HG02852 (cell line): ENCODE results near the gene COL23A1.

ENCODE experiments used
- ATAC-seq: cut with Tn5 transposase; IDR thresholded peaks from one replicate; pipeline ENCODE4 v1.9.1; 2021; ENCODE audit warnings: mild to moderate bottlenecking, moderate library complexity; ENCODE audit not compliant: unreplicated experiment

COL23A1 gene

DNA sequence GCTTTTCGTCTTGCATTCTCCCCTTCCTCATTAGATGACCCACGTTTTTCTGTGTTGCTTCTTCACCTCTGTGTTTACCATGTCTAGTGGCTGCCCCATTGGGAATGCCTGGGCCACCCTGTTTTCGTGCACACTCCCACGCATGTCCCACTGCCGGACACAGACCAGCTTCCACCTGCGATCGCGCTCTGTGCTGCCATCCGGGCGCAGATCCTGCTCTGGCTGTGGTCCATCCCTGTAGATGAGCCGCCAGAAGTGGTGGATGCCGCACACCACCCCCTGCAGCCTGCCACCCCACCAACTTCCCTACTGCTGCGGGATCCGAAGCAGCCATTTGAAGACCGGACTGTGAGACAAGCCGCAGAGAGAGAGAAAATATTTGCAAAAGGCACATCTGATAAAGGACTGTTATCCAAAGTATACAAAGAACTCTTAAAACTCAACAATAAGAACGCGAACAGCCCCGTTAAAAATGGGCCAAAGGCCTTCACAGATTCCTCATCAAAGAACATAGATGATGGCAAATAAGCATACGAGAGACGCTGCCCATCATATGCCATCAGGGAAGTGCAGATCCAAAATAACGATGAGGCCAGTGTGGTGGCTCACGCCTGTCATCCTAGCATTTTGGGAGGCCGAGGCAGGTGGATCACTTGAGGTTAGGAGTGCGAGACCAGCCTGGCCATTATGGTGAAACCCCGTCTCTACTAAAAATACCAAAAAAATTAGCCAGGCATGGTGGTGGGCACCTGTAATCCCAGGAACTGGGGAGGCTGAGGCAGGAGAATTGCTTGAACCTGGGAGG lies 163.7 kb downstream of the COL23A1 start:
- no peak for ATAC-seq

DNA sequence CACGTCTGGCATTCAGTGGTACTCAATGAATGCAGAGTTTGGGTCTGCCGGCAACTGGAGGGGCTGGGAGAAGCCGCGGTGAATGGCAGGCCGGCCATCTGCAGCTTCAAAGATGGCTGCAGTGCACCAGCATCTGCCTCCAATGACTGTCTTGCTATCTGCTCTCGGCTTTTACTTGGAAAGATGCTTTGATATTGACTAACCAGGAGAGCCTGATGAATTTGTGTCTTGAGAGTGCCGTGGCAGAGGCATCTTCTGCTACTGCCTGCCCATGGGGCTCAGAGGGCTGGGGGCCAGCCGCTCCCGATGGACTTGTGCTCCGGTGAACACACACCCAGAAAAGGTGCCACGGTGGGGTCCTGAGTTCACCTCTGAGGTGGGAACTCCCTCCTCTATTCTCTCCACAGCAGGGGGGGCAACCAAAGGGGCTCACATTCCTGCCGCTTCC lies 164.5 kb downstream of the COL23A1 start:
- ATAC-seq: no peak

DNA sequence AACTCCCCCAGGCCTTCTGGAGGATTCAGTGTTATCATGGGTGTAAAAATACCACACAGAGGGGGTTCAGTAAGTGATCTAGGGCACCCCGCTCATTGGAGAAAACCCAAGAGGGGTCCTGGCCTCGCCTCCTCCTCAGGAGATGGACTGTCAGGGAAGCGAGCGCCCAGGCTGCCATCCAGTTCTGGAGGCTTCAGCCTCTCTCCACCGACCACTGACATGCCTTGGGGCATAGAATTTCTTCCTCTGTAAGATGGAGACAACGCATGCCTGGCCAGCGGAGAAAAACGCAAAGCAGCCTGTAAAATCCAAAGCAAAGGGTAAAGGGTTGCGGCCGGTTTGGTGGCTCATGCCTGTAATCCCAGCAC lies 165.4 kb downstream of the COL23A1 start:
- ATAC-seq: no peak

DNA sequence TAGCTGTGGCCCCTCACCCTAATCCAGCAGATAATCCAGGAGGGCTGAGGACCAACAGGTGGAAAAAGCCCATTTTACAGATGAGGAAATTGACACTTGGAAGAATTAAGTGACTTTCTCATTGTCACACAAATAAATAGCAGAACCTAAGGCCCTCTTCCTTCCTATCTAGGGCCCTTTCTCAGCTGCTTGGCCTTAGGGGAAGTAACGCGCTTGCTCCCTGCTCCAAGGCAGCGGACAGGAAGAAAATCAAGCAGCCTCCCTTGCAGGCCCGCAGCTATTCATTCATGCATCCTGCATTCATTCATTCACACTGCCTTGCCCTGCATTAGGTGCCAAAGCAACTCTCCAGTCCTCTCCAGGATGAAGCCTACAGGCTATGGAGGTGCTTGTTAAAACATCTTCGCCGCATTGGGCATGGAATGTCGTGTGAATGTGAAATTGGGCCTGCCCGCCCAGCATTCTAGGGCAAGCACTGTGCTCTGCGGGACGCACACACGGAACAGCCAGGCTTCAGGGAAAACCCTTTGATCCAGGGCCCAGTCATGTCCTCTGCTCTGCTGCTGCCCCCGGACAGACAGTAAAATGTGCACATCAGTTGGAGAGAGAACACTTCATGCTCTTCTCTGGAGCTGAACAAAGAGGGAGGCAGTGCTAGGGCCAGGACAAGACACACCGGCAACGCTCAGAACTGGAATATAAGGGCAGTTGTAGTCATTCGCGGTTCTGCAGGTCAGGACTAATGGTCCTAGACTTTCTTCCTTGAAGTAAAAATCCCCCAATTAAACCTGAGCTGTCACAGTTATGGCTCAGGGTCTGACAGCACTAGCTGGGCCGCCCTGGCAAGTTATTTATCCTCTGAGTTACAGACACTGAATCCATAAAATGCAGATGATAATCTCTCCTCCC lies 166.0 kb downstream of the COL23A1 start:
- no peak for ATAC-seq

DNA sequence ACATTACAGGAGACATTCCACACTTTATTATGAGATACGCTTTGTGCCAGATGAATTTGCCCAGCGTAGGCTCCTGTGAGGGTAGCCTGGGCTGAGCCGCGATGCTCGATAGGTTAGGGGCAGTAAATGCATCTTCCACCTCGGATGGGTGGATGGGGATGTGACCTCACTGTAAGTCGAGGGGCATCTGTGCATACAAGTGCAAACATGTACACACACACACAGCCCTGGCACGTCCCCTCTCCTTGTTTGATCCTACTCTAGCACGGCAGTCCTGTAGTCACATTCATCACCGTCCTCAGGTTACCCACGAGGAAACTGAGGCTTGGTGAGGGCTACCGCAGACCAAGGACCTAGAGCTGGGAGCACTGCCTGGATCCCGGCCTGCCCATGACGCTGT lies 166.8 kb downstream of the COL23A1 start:
- no peak for ATAC-seq

DNA sequence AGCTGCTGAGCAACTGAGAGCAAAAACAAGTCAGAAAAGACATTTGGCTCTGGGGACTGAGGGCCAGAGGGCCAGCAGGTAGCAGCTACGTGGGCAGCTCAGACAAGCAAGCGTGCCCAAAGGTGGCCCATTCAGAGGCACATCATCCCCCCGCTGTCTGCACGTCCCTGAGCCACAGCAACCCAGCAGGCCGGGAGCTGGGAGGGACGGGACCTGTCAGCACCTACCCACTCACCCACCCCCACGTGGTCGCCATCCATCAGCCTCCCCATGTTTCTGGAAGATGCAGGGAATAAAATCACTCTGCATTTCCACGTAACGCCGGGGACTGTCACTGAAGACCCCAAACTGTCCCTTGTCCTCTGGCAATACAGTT lies 167.8 kb downstream of the COL23A1 start:
- no peak for ATAC-seq

DNA sequence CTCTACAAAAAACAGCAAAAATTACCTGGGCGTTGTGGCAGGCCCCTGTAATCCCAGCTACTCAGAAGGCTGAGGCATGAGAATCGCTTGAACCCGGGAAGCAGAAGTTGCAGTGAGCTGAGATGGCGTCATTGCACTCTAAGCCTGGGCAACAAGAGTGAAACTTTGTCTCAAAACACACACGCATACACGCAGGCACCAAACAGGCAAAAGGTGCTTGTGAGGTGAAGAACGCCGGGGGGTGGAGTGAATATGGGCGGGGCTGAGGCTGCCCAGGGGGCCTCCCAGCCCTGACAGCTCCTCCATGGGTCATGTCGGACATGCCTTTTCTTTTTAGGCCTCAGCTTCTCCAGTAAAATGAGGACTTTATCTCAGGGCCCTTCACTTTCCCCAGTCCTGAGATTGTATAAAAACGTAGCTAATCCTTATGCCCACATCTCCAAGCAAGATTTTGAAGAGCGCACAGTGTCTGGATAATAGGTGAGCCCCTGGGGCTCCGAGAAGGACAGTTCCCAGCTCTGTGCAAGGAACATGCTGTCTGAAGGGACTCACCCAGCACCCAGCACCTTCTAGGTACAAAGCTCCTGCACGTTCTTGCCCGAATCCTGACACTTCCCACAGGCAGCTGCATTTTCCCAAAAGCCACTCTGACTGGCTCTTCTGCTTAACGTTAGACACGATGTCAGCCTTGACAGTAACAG lies 168.3 kb downstream of the COL23A1 start:
- no peak for ATAC-seq

DNA sequence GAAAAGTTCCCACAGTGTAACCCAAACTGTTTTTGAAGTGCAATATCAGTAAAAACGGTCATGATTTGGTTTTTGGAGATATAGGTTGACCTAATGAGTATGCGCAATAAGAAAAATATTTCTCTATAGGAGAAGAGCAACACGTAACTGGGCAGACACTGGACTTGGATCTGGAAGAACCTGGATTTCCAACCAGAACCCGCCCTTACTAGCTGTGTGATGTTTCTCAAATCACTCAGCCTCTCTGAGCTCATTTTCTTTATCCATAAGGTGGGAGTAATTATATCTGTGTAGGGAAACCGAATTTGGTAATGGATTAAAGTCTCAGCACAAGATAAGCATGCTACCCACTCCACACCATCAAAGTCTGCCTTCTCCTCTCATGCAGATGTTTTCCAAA lies 169.1 kb downstream of the COL23A1 start:
- no peak for ATAC-seq

DNA sequence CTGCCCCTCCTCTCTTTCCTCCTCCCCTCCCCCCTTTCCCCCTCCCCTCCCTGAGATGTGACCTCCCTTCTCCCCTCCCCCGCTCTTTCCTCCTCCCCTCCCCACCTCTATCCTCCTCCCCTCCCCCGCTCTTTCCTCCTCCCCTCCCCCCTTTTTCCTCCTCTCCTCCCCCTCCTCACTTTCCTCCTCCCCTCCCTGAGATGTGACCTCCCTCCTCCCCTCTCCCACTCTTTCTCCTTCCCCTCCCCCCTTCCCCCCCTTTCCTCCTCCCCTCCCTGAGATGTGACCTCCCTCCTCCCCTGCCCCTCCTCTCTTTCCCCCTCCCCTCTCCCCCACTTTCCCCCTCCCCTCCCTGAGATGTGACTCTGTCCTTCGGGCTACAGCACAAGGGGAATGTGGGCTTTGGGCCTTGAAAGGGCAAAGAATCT lies 169.8 kb downstream of the COL23A1 start:
- ATAC-seq: no peak

DNA sequence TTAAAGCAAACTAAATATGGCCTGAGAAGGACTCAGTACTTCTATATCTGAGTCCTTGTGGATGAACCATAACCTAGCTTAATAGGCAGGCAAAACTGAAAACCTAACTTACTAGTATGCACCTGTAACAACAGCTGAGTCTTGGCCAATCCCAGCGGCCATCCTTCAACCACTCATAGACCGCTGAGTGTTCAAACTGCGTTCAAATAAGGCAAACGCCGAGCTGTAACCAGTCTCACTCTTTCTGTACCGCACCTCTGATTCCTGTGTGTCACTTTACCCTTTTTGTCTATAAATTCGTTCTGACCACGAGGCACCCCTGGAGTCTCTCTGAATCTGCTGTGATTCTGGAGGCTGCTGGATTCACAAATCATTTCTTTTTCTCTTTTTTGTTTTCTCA lies 170.5 kb downstream of the COL23A1 start:
- no peak for ATAC-seq

DNA sequence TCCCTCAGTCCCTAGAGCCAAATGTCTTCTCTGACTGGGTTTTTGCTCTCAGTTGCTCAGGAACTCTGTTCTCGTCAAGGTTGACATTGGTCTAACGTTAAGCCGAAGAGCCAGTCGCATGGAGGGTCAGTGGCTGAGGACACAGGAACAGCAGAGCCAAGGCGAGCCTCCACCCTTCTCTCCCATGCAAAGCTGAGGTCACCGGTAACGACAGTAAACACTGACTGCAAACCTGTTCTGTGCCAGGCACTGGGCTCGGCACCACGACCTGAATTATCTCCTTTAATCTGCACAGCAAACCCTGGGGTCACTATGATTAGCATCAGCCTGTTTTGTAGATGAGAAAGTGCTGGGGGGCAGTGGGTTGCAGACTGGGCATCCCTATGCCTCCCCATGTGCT lies 171.0 kb downstream of the COL23A1 start:
- ATAC-seq: no peak

DNA sequence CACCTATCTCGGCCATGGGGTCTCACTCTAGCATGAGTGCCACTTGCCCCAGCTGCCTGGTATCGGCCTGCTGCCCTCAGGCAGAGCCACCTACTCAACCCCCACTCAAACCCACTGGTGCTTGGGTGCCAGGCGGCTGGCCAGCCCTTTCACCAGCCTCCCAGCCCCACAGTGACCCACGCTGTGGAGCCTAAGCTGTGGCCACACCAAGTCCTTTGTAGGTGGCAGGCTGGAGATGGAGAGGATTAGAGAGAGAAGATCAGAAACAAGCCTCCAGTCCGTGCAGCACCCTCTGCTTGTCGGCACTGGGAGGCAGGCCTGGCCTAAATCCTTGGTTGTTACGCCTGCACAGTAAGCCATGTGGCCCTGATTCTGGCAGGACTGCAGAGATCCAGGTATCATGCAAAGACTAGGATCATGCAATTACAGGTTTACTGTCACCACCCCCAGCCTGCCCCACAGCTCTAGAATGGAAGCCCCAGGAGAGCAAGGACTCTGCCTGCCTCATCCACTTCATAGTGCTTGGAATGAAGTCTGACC lies 171.7 kb downstream of the COL23A1 start:
- no peak for ATAC-seq

DNA sequence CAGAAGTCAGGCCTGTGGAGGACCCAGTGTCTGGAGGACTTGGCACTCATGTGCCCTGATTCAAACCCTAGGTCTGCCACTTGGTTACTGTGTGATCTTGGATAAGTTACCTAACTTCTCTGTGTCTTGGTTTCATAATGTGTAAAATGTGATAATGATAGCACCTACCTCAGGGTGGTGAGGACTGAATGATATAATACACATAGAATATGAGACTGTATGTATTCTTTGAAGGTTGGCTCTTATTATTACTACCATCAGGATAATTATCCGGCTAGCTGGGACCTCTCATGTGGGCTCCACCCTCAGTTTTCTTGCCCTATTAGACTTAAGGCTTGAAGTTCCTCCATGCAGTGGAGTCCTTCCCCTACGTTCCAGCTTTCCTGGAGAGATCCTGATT lies 172.2 kb downstream of the COL23A1 start:
- ATAC-seq: no peak

DNA sequence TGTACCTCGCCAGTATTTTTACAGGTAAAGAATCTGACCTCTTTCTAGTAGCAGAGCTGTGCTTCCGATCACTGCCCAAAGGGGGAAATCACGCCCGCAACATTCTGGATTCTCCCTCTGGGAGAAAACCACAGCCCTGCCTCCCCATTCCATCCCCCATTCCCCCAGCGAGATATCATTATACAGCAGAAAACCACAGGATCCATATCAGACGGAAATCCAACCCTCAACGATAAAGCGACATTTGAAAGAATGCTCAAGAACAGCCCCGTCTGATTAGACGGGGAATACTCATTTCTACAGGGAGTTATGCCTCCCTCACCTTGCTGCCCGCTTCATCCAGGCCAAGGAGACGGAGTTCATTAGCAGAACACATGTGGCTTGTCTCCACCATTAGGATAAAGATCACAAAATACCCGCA lies 172.8 kb downstream of the COL23A1 start:
- ATAC-seq: no peak

DNA sequence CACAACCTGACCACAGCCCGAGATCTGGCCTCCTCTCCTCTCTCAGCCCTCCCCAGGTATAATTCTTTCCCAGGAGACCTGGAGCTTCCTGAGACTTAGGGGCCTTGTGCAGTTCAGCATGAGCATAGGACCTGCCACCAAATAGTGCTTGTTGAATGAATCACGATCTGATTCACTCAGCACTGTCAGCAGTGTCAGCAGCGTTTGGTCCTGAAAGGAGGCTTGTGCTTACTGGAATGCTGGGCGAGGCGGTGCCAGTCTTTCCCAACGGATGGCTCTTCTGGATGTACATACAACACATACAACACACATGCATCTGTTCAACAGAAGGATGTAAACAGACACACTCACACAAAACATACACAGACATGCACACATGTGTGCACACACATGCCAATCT lies 173.3 kb downstream of the COL23A1 start:
- ATAC-seq: no peak

DNA sequence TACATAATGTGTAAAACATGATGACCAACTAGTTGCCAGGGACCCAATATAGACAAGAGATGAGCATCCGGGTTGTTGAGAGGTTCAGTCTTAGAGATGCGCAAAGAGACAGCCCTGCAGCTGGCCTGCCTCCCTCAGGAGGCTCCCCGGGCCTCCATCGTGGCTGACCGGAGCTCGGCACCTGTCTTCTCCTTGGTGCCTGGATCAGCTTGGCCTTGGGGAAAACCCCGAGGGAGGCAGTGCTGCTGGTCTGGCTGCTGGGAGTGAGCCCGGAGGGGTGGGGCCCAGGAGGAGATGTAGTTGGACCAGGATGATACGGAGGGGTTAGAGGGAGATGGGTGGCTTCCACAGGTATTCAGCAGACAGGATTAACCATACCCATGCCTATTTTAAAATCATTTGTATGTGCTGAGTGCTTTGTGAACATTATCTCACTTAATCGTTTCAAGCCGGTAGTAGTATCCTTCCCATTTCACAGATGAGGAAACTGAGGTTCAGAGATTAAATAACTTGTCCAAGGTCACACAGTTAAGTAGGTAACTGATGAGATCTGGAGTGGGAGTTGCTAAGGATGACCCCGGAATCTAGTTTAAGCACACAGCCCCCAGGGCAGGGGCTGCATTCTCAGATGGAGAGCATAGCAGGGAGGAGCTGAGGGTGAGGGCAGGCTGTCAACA lies 173.8 kb downstream of the COL23A1 start:
- no peak for ATAC-seq

DNA sequence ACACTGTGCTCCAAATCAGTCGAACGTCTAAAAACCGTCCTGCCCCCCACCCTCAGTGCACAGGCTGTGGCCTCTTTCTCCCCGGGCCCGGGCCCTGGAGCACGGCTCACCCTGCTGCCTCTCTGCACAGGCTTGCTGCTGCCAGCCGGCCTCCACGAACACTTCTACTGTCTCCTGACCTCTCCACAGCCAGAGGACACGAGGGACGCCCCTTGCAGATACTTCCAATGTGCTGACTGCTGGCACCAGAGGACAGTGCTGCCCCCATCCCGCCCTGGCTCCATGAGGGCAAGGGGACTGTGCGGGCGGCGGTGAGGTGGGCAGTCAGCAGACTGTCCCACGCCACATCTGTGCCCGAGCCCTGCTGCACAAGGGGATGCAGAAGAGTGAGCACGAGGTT lies 174.8 kb downstream of the COL23A1 start:
- ATAC-seq: no peak

DNA sequence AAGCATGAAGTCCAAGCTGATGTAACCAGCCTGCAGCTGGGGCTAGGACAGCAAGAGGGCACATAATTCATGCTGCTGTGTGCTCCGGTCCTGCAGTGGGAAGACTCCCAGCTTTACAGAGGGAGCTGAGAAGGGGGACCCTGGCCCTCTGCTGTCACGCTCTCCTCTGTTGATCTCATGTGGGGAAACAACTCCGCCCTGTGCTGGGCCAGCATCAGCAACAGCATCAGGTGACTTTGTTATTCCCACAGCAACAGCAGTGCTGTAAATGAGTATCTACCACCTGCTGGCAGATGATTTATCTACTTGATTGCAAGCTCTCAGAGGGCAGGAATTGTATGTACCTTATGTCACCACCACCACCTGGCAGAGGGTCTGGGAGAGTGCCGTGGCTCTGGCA lies 176.2 kb downstream of the COL23A1 start:
- ATAC-seq: no peak

DNA sequence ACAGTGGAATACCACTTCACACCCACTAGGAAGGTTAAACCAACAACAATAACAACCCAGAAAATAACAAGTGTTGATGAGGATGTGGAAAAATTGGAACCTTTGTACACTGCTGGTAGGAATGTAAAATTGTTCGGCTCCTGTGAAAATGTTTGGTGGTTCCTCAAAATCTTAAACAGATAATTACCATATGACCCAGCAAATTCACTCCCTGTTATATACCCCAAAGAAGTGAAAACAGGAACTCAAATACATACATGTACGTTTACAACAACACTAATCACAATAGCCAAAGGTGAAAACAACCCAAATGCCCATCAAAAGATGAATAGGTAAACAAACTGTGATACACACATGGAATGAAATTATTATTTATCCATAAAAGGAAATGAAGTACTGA lies 179.1 kb downstream of the COL23A1 start:
- ATAC-seq: no peak

DNA sequence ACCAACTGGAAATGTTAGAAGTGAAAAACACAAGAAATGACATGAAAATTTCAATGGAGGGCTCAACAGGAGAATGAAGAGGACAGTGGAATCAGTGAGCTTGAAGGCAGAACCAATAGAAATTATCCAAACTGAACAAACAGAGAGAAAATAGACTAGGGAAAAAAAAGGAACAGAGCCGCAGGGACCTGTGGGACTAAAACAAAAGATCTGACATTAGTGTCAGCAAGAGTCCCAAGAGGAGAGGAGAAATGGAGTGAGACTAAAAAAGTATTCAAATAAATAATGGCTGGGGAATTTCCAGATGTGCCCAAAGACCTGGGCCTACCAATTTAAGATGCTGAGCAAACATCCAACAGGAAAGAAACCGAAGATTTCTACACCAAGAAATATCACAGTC lies 182.5 kb downstream of the COL23A1 start:
- ATAC-seq: no peak

DNA sequence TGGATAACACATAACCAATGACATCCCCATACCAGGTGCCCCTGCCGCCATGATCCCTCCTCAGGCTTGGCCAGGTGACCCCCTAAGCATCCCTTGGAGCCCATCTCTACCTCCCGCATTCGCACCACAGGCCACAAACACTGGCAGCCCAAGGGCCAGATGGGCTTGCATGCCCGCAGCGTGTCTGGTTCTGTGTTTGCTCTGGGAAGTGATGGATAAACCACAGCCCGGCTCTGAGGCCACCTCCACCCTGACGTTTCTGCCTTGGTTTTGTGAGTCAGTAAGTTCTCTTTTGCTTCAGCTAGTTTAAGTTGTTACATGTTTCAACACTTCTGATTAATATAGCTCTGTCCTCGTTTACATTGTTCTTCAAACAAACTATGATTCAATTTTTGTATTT lies 185.2 kb downstream of the COL23A1 start:
- ATAC-seq: no peak
